Body of pancreas (tissue), 4 donors: ENCODE measurements around the gene SMTNL2. TPM values are rescaled to one million over a fixed set of nuclear protein-coding genes. Genes with fewer than 3 reads are reported as not detected.
A peak's percentile ranks its signal among the peaks of the same experiment; 100 is the strongest.

Source experiments
- ATAC-seq: fragments of 150-250 bp; one replicate; pipeline ENCODE4 v1.9.1; 2016
- DNase-seq, 4 donors: peaks; one replicate each; pipeline ENCODE4 v3.0.0-alpha.2; 2019
- H3K27ac ChIP-seq, 4 donors: fragments of 200-600 bp; sonication (generic); 1 replicate in 3 of 4; 2 replicates in 1 of 4; pipeline versions ENCODE4 v1.5.1 to v1.6.1; 2016 to 2019; ENCODE audit warnings: mild to moderate bottlenecking in 1 of 4, mixed read lengths in 1 of 4, moderate library complexity in 1 of 4
- H3K27me3 ChIP-seq, 2 donors: fragments of 200-600 bp; sonication (generic); one replicate each; pipeline ENCODE4 v1.6.0; 2016; ENCODE audit warnings: mild to moderate bottlenecking in 1 of 2
- H3K36me3 ChIP-seq, 2 donors: fragments of 200-600 bp; sonication (generic); replicated peaks in 1 of 2; 2 replicates each; pipeline ENCODE4 v1.5.1; 2016; ENCODE audit warnings: low read depth in 2 of 2; ENCODE audit not compliant: insufficient read depth in 1 of 2
- H3K4me1 ChIP-seq: fragments of 200-600 bp; sonication (generic); one replicate; pipeline ENCODE4 v1.6.0; 2016
- H3K4me3 ChIP-seq, 2 donors: fragments of 200-600 bp; sonication (generic); 1 replicate in 1 of 2; 2 replicates in 1 of 2; pipeline ENCODE4 v1.5.1; 2016 to 2019
- H3K9me3 ChIP-seq, 3 donors: fragments of 200-600 bp; sonication (generic); 1 replicate in 2 of 3; 2 replicates in 1 of 3; pipeline ENCODE4 v1.5.1; 2016
- POLR2A ChIP-seq, 3 donors: fragments of 450-650 bp; IDR thresholded peaks; one replicate each; pipeline ENCODE4 v1.6.1; 2016; ENCODE audit warnings: antibody characterized with exemption in 3 of 3, mild to moderate bottlenecking in 2 of 3
- WGBS, 2 donors: methylation state at CpG; one replicate each; pipeline ENCODE4 v1.1.5; 2017; 5-methylcytosine and 5-hydroxymethylcytosine counted together
- intact Hi-C: fragments of 100-400 bp; cut with DNase I; formaldehyde crosslinking; loops from one replicate; pipeline ENCODE4 v1.15.1; 2023
- total RNA-seq, 2 donors: library from RNA; depleted of rRNA; stranded (reverse); fragments of >200 nt; gene quantifications; one replicate each; pipeline ENCODE4 v1.1.0, GENCODE V29; 2016
- TF ChIP-seq, protein P1 (sequence below), 7 experiments: fragments of 450-650 bp in 4 of 7; fragments of 200-600 bp in 3 of 7; sonication (generic) in 3 of 7; IDR thresholded peaks; one replicate each; pipeline ENCODE4 v1.5.1; 2016 to 2019; ENCODE audit warnings: antibody characterized with exemption in 7 of 7

The SMTNL2 gene
- total RNA-seq, 2 donors from 2014 or later: 0.33 to 0.78 TPM

DNA sequence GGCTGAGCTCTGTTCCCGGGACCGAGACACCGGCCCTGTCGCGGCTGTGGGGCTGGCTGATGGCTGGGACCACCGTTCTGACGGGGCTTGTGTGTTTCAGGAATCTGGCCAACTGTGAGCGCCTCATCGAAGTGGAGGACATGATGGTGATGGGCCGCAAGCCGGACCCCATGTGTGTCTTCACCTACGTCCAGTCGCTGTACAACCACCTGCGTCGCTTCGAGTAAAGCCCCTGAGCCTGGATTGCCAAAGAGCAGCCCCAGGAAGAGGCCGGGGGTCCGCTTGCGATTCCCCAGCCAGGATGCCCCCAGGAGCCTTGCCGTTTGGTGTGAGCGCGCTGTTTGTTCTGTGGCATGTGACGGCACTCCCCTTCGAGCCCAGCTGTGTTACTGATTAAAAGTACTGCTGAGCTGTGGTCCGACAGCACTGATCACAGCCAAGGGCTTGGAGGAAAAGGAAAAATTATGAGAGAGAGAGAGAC, 23.0 kb downstream of the SMTNL2 start:
- WGBS, 2 donors: 42 to 58% methylated on average over 12 to 25 of the region's 25 CpGs
- peak in 1 of 4 donors; percentile 31 for DNase-seq
- H3K4me1 ChIP-seq: peaks cover 12% of the 10 kb centered on the region
- no peaks in the 10 kb centered on the region for H3K27me3 ChIP-seq
- TF ChIP-seq, protein P1, sequence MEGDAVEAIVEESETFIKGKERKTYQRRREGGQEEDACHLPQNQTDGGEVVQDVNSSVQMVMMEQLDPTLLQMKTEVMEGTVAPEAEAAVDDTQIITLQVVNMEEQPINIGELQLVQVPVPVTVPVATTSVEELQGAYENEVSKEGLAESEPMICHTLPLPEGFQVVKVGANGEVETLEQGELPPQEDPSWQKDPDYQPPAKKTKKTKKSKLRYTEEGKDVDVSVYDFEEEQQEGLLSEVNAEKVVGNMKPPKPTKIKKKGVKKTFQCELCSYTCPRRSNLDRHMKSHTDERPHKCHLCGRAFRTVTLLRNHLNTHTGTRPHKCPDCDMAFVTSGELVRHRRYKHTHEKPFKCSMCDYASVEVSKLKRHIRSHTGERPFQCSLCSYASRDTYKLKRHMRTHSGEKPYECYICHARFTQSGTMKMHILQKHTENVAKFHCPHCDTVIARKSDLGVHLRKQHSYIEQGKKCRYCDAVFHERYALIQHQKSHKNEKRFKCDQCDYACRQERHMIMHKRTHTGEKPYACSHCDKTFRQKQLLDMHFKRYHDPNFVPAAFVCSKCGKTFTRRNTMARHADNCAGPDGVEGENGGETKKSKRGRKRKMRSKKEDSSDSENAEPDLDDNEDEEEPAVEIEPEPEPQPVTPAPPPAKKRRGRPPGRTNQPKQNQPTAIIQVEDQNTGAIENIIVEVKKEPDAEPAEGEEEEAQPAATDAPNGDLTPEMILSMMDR (IDR thresholded peaks at IDR 0.05): no peak
- TF ChIP-seq POLR2A (IDR thresholded peaks at IDR 0.05): no peak
- H3K27ac ChIP-seq: peak overlapping the region in 2 of 4 donors; percentile 31 to 49
- H3K9me3 ChIP-seq: no peaks in the 10 kb centered on the region
- intact Hi-C loops: no loop called here
- no peak overlapping the region for H3K4me3 ChIP-seq
- peak; percentile 38 for ATAC-seq
- no peaks in the 10 kb centered on the region for H3K36me3 ChIP-seq

- H3K27ac ChIP-seq: peak overlapping the region in 2 of 4 donors; percentile 31 to 49
Observed at GRCh38 chr17:4607773-4608187, 23.5 kb downstream of the SMTNL2 start.

GRCh38 chr17:4609761-4610160, 25.4 kb downstream of the SMTNL2 start:
- no peak for DNase-seq
- no peaks in the 10 kb centered on the region for H3K36me3 ChIP-seq
- intact Hi-C loops: no loop called here
- no peaks in the 10 kb centered on the region for H3K27me3 ChIP-seq
- ATAC-seq: no peak
- H3K4me3 ChIP-seq: no peak overlapping the region
- no peak for TF ChIP-seq POLR2A (IDR thresholded peaks at IDR 0.05)
- H3K27ac ChIP-seq: no peak overlapping the region
- H3K9me3 ChIP-seq: no peaks in the 10 kb centered on the region
- H3K4me1 ChIP-seq: peaks cover 12% of the 10 kb centered on the region
- WGBS, 2 donors: 77 to 81% methylated on average over 7 of the region's 7 CpGs

More at GRCh38 chr17:4607773-4608187, 23.5 kb downstream of the SMTNL2 start:
- H3K4me1 ChIP-seq: peaks cover 12% of the 10 kb centered on the region
- intact Hi-C loops: no loop called here
- H3K27me3 ChIP-seq: no peaks in the 10 kb centered on the region
- no peaks in the 10 kb centered on the region for H3K9me3 ChIP-seq
- DNase-seq (peak; percentile 42 to 79 (median 60)), ATAC-seq (peak; percentile 49)
- H3K36me3 ChIP-seq: no peaks in the 10 kb centered on the region
- no peak overlapping the region for H3K4me3 ChIP-seq
- no peak for TF ChIP-seq POLR2A (IDR thresholded peaks at IDR 0.05)
- TF ChIP-seq, protein P1 (IDR thresholded peaks at IDR 0.05): no peak
- WGBS, 2 donors: 2 to 3% methylated on average over 9 of the region's 9 CpGs

- Histone ChIP-seq H3K27ac (no peak overlapping the region), H3K27me3 (no peaks in the 10 kb centered on the region), H3K36me3 (no peaks in the 10 kb centered on the region), H3K9me3 (no peaks in the 10 kb centered on the region), H3K4me3 (no peak overlapping the region), H3K4me1 (peaks cover 12% of the 10 kb centered on the region)
- intact Hi-C loops: no loop called here
- ATAC-seq: no peak
- DNase-seq: no peak
- TF ChIP-seq, protein P1 (IDR thresholded peaks at IDR 0.05): no peak
- 84 to 89% methylated on average over 5 of the region's 5 CpGs for whole genome bisulfite sequencing, 2 donors
Observed at GRCh38 chr17:4610162-4610561, 25.8 kb downstream of the SMTNL2 start.

DNA sequence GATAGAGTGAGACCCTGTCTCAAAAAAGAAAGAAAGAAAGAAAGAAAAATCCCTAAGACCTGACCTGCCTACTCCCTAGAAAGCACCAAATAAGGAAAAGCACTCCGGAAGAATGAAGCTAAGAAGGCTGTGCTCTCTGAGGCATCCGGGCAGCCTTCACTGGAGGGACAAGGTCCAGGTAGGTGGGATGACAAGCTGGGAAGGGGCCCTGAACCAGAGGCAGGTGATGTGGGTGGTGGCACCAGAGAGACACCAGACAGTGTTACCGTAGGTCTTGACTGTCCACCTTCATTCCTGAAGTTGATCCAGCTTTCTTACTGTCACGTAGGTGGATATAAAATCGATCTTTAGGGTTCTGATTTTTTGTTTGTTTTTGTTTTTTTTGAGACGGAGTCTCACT, 26.3 kb downstream of the SMTNL2 start:
- H3K27ac ChIP-seq: no peak overlapping the region
- peaks cover 12% of the 10 kb centered on the region for H3K4me1 ChIP-seq
- 74 to 79% methylated on average over 6 of the region's 6 CpGs for WGBS, 2 donors
- no peaks in the 10 kb centered on the region for H3K36me3 ChIP-seq
- DNase-seq (no peak), ATAC-seq (no peak)
- no peak overlapping the region for H3K4me3 ChIP-seq
- TF ChIP-seq POLR2A (IDR thresholded peaks at IDR 0.05): no peak
- TF ChIP-seq, protein P1 (IDR thresholded peaks at IDR 0.05): no peak
- intact Hi-C loops: no loop called here
- H3K27me3 ChIP-seq: no peaks in the 10 kb centered on the region
- no peaks in the 10 kb centered on the region for H3K9me3 ChIP-seq
